Trophoblast cell (in vitro differentiated cells and primary cell): Measurements from ENCODE around the gene EHMT1.

ENCODE experiments used
- DNase-seq, 2 donors: peaks; one replicate each; pipeline ENCODE4 v3.0.0-alpha.2; 2016
- H2AFZ ChIP-seq: 2 replicates; pipeline ENCODE4 v1.6.1; 2013; ENCODE audit warnings: low read length, moderate library complexity, mild to moderate bottlenecking; ENCODE audit not compliant: insufficient read depth, poor library complexity
- H2AK5ac ChIP-seq: 2 replicates; pipeline ENCODE4 v1.6.1; 2013; ENCODE audit warnings: mild to moderate bottlenecking, low read length
- H2BK120ac ChIP-seq: 2 replicates; pipeline ENCODE4 v1.6.1; 2013; ENCODE audit warnings: low read length, mild to moderate bottlenecking, moderate library complexity; ENCODE audit not compliant: insufficient read depth, poor library complexity
- H2BK12ac ChIP-seq: 2 replicates; pipeline ENCODE4 v1.6.1; 2013; ENCODE audit warnings: mild to moderate bottlenecking, low read length, moderate library complexity
- H2BK5ac ChIP-seq: 2 replicates; pipeline ENCODE4 v1.6.1; 2013; ENCODE audit warnings: low read length, low read depth, moderate library complexity, mild to moderate bottlenecking; ENCODE audit not compliant: poor library complexity
- H3K14ac ChIP-seq: 2 replicates; pipeline ENCODE4 v1.6.1; 2013; ENCODE audit warnings: mild to moderate bottlenecking, low read length
- H3K18ac ChIP-seq: 2 replicates; pipeline ENCODE4 v1.6.1; 2013; ENCODE audit warnings: mild to moderate bottlenecking, low read length
- H3K23ac ChIP-seq: 2 replicates; pipeline ENCODE4 v1.6.1; 2013; ENCODE audit warnings: low read length
- H3K27ac ChIP-seq: 2 replicates; pipeline ENCODE4 v1.5.1; 2013; ENCODE audit warnings: low read depth, mild to moderate bottlenecking, inconsistent platforms, low read length, moderate library complexity
- H3K27me3 ChIP-seq: 2 replicates; pipeline ENCODE4 v1.6.1; 2013; ENCODE audit warnings: inconsistent platforms, mild to moderate bottlenecking, low read length, moderate library complexity; ENCODE audit not compliant: insufficient read depth
- H3K36me3 ChIP-seq, 2 experiments: 1 replicate in 1 of 2; 2 replicates in 1 of 2; pipeline ENCODE4 v1.6.1; 2013; ENCODE audit warnings: low read length in 2 of 2, mild to moderate bottlenecking in 2 of 2, moderate library complexity in 1 of 2; ENCODE audit not compliant: insufficient read depth in 2 of 2, control insufficient read depth in 1 of 2
- H3K4ac ChIP-seq: 2 replicates; pipeline ENCODE4 v1.6.1; 2013; ENCODE audit warnings: low read depth, mild to moderate bottlenecking, low read length, moderate library complexity
- H3K4me1 ChIP-seq, 2 experiments: 1 replicate in 1 of 2; 2 replicates in 1 of 2; pipeline ENCODE4 v1.6.1; 2013; ENCODE audit warnings: low read length in 2 of 2, mild to moderate bottlenecking in 2 of 2, moderate library complexity in 1 of 2; ENCODE audit not compliant: insufficient read depth in 2 of 2, control insufficient read depth in 1 of 2
- H3K4me2 ChIP-seq: 2 replicates; pipeline ENCODE4 v1.6.1; 2013; ENCODE audit warnings: inconsistent platforms, mild to moderate bottlenecking, low read length, moderate library complexity
- H3K4me3 ChIP-seq: 2 replicates; pipeline ENCODE4 v1.5.1; 2013; ENCODE audit warnings: mild to moderate bottlenecking, low read depth, low read length, inconsistent platforms
- H3K79me1 ChIP-seq: one replicate; pipeline ENCODE4 v1.6.1; 2013; ENCODE audit warnings: low read length
- H3K79me2 ChIP-seq: 2 replicates; pipeline ENCODE4 v1.6.1; 2013; ENCODE audit warnings: low read length, mild to moderate bottlenecking; ENCODE audit not compliant: control insufficient read depth, insufficient read depth, poor library complexity
- H3K9ac ChIP-seq: 2 replicates; pipeline ENCODE4 v1.6.1; 2013; ENCODE audit warnings: mild to moderate bottlenecking, low read length
- H3K9me3 ChIP-seq: 2 replicates; pipeline ENCODE4 v1.6.1; 2013; ENCODE audit warnings: low read depth, mild to moderate bottlenecking, control low read depth, inconsistent platforms, low read length; ENCODE audit not compliant: insufficient read depth
- H4K12ac ChIP-seq: 2 replicates; pipeline ENCODE4 v1.6.1; 2013; ENCODE audit warnings: low read depth, mild to moderate bottlenecking, low read length, moderate library complexity
- H4K8ac ChIP-seq: 2 replicates; pipeline ENCODE4 v1.6.1; 2013; ENCODE audit warnings: low read depth, mild to moderate bottlenecking, low read length, moderate library complexity
- H4K91ac ChIP-seq: one replicate; pipeline ENCODE4 v1.6.1; 2013; ENCODE audit warnings: low read depth, mild to moderate bottlenecking, low read length, moderate library complexity
- WGBS: extraction: QIAGEN DNeasy Blood & Tissue Kit; methylation state at CpG from one replicate; pipeline ENCODE4 v1.1.7; 2013; ENCODE audit warnings: missing lambda C conversion rate; ENCODE audit not compliant: insufficient read length, insufficient coverage; ENCODE audit errors: extremely low coverage; 5-methylcytosine and 5-hydroxymethylcytosine counted together

EHMT1 gene

GRCh38 chr9:137757613-137758029 is 138.8 kb downstream of the EHMT1 start:
- Histone ChIP-seq H3K18ac (no peak overlapping the region), H3K4ac (no peak overlapping the region), H3K4me1 (peaks cover 7 to 8% of the 10 kb centered on the region in 2 experiments), H2BK12ac (no peak overlapping the region), H4K12ac (no peak overlapping the region), H3K79me1 (peaks cover 5% of the 10 kb centered on the region), H3K23ac (no peak overlapping the region), H3K36me3 (peaks cover 47 to 52% of the 10 kb centered on the region in 2 experiments), H3K9ac (no peak overlapping the region), H3K79me2 (no peaks in the 10 kb centered on the region), H2BK120ac (no peak overlapping the region), H2AK5ac (no peak overlapping the region), H3K4me2 (peak overlapping the region; percentile 1), H3K27me3 (no peaks in the 10 kb centered on the region), H3K4me3 (no peak overlapping the region), H4K91ac (no peak overlapping the region), H3K14ac (no peak overlapping the region), H2AFZ (no peak overlapping the region), H4K8ac (no peak overlapping the region), H2BK5ac (no peak overlapping the region), H3K27ac (peak overlapping the region; percentile 32), H3K9me3 (peaks cover 4% of the 10 kb centered on the region)
- peak in 1 of 2 donors; percentile 16 for DNase-seq
- WGBS, result no CpG with 5 or more reads among the region's 9 CpGs

- Histone ChIP-seq H3K79me2 (no peaks in the 10 kb centered on the region), H3K4me1 (peaks cover 7 to 8% of the 10 kb centered on the region in 2 experiments), H4K8ac (no peak overlapping the region)
These were observed 139.3 kb downstream of the EHMT1 start for GRCh38 chr9:137758067-137758466.

GRCh38 chr9:137759117-137759516 is 140.3 kb downstream of the EHMT1 start:
- Histone ChIP-seq H3K14ac (no peak overlapping the region), H4K12ac (no peak overlapping the region)
- no peak for DNase-seq

More at GRCh38 chr9:137758067-137758466, 139.3 kb downstream of the EHMT1 start:
- no peak overlapping the region for H3K9ac ChIP-seq
- no peak overlapping the region for H2BK120ac ChIP-seq
- H3K27me3 ChIP-seq, result no peaks in the 10 kb centered on the region
- H3K27ac ChIP-seq, result peak overlapping the region; percentile 32
- DNase-seq, result no peak
- peaks cover 5% of the 10 kb centered on the region for H3K79me1 ChIP-seq
- H3K4ac ChIP-seq, result peak overlapping the region; percentile 8
- peak overlapping the region; percentile 13 for H3K18ac ChIP-seq
- peaks cover 4% of the 10 kb centered on the region for H3K9me3 ChIP-seq
- no peak overlapping the region for H2AFZ ChIP-seq
- H3K23ac ChIP-seq, result no peak overlapping the region
- H3K4me2 ChIP-seq, result peak overlapping the region; percentile 1
- H3K36me3 ChIP-seq, result peaks cover 47 to 50% of the 10 kb centered on the region in 2 experiments
- H4K12ac ChIP-seq, result no peak overlapping the region
- peak overlapping the region; percentile 60 for H4K91ac ChIP-seq
- peak overlapping the region; percentile 12 for H2BK12ac ChIP-seq
- WGBS, result no CpG with 5 or more reads among the region's 16 CpGs
- H2AK5ac ChIP-seq, result no peak overlapping the region
- no peak overlapping the region for H2BK5ac ChIP-seq
- peak overlapping the region; percentile 29 for H3K14ac ChIP-seq
- no peak overlapping the region for H3K4me3 ChIP-seq

GRCh38 chr9:137759649-137760321 is 141.0 kb downstream of the EHMT1 start:
- Histone ChIP-seq H3K4me3 (no peak overlapping the region), H2BK12ac (no peak overlapping the region), H4K12ac (no peak overlapping the region), H3K27ac (no peak overlapping the region), H4K91ac (no peak overlapping the region), H3K9ac (no peak overlapping the region), H3K79me1 (peaks cover 5% of the 10 kb centered on the region), H3K4ac (no peak overlapping the region), H3K36me3 (peaks cover 49 to 52% of the 10 kb centered on the region in 2 experiments), H3K18ac (no peak overlapping the region), H3K4me1 (peaks cover 7 to 8% of the 10 kb centered on the region in 2 experiments), H3K14ac (no peak overlapping the region), H2AFZ (no peak overlapping the region), H3K79me2 (no peaks in the 10 kb centered on the region), H2BK120ac (no peak overlapping the region), H3K9me3 (peaks cover 4% of the 10 kb centered on the region), H2BK5ac (no peak overlapping the region), H2AK5ac (no peak overlapping the region), H3K23ac (no peak overlapping the region), H3K27me3 (no peaks in the 10 kb centered on the region), H4K8ac (no peak overlapping the region), H3K4me2 (no peak overlapping the region)
- WGBS, result no CpG with 5 or more reads among the region's 24 CpGs
- DNase-seq, result no peak

More at GRCh38 chr9:137759117-137759516, 140.3 kb downstream of the EHMT1 start:
- Histone ChIP-seq H2BK5ac (no peak overlapping the region), H3K36me3 (peaks cover 50 to 55% of the 10 kb centered on the region in 2 experiments), H3K4me3 (no peak overlapping the region), H3K4me1 (peaks cover 7 to 8% of the 10 kb centered on the region in 2 experiments), H3K9ac (no peak overlapping the region), H3K9me3 (peaks cover 4% of the 10 kb centered on the region), H3K79me2 (no peaks in the 10 kb centered on the region), H3K4me2 (no peak overlapping the region), H3K79me1 (peaks cover 5% of the 10 kb centered on the region), H3K18ac (no peak overlapping the region), H3K23ac (no peak overlapping the region), H2AFZ (no peak overlapping the region), H3K4ac (no peak overlapping the region), H2BK120ac (no peak overlapping the region), H3K27ac (no peak overlapping the region), H2AK5ac (no peak overlapping the region), H4K91ac (no peak overlapping the region), H2BK12ac (no peak overlapping the region), H3K27me3 (no peaks in the 10 kb centered on the region), H4K8ac (no peak overlapping the region)
- no CpG with 5 or more reads among the region's 11 CpGs for WGBS
